KMS-11 (cell line): Measurements from ENCODE around the gene EFCC1.

ENCODE experiments used
- H2AFZ ChIP-seq: fragments of 200-600 bp; sonication (generic); 2 replicates; pipeline ENCODE4 v1.6.1; 2016; ENCODE audit warnings: antibody characterized with exemption, mixed run types, low read depth
- H3K27ac ChIP-seq: fragments of 200-600 bp; sonication (generic); 2 replicates; pipeline ENCODE4 v1.6.1; 2016; ENCODE audit warnings: mild to moderate bottlenecking, mixed run types
- H3K27me3 ChIP-seq: fragments of 200-600 bp; sonication (generic); 2 replicates; pipeline ENCODE4 v1.6.1; 2017; ENCODE audit warnings: mild to moderate bottlenecking, low read depth, mixed run types, moderate library complexity; ENCODE audit not compliant: insufficient read depth
- H3K36me3 ChIP-seq: fragments of 200-600 bp; sonication (generic); 2 replicates; pipeline ENCODE4 v1.6.1; 2017; ENCODE audit warnings: mild to moderate bottlenecking, mixed run types; ENCODE audit not compliant: insufficient read depth
- H3K4me1 ChIP-seq: fragments of 200-600 bp; sonication (generic); 2 replicates; pipeline ENCODE4 v1.6.1; 2016; ENCODE audit warnings: mild to moderate bottlenecking, low read depth, mixed run types; ENCODE audit not compliant: poor library complexity, severe bottlenecking
- H3K4me2 ChIP-seq: fragments of 200-600 bp; sonication (generic); 2 replicates; pipeline ENCODE4 v1.7.0; 2016; ENCODE audit warnings: mild to moderate bottlenecking, mixed run types
- H3K4me3 ChIP-seq: fragments of 200-600 bp; sonication (generic); IDR thresholded peaks from 2 replicates; pipeline ENCODE4 v1.6.1; 2017; ENCODE audit warnings: low read depth, low read length, mixed read lengths; ENCODE audit not compliant: insufficient read depth
- H3K79me2 ChIP-seq: fragments of 200-600 bp; sonication (generic); 2 replicates; pipeline ENCODE4 v1.6.1; 2016; ENCODE audit warnings: low read depth, mixed run types; ENCODE audit not compliant: insufficient read depth
- H3K9ac ChIP-seq: fragments of 200-600 bp; sonication (generic); 2 replicates; pipeline ENCODE4 v1.6.1; 2016; ENCODE audit warnings: mild to moderate bottlenecking, mixed run types
- H4K20me1 ChIP-seq: fragments of 200-600 bp; sonication (generic); 2 replicates; pipeline ENCODE4 v1.6.1; 2016; ENCODE audit warnings: mild to moderate bottlenecking, mixed run types; ENCODE audit not compliant: insufficient read depth
- TF ChIP-seq, protein P1 (sequence below): fragments of 200-600 bp; sonication (generic); conservative IDR thresholded peaks from 2 replicates; pipeline ENCODE4 v1.6.1; 2017; ENCODE audit warnings: low read depth, mild to moderate bottlenecking, antibody characterized with exemption, low read length, moderate library complexity, mixed read lengths

EFCC1 gene

DNA sequence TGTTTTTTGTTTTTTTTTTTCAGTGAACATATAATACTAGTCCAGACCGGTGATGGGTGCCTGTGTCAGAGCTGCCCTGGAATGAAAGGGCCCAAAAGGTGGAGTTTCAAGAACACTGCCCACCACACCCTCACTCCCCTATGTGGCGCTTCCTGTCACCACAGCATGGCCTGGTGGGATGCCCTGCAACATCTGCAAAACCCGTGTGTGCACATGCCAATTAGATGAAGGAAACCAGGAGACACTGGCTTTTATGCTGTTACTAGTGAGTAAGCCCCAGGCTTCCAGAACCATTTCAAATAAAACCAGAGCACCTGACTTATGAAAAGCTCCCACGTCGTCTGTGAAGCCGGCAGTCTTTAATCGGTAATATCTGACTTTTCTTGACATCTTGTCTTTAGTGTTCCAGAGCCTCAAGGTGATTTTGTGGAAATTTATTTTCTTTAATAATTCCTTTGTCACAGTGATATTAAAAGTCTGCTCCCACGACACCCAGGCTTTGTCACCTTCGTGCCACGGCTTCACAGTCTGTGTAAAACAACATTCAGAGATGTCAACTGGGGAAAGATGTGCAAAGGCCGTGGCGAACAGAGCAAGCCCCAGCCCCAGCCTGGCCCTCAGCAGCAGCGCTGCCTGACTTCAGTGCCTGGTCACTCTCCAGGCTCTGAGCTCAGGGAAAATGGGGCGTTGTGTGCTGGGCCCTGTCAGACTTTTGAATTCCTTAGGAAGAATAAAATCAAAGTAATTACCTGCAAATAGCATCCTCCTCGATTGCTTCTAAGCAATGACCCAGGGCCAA, 13.6 kb upstream of the EFCC1 start:
- Histone ChIP-seq H3K36me3 (no peaks in the 10 kb centered on the region), H4K20me1 (no peaks in the 10 kb centered on the region), H3K4me1 (no peaks in the 10 kb centered on the region), H3K9ac (no peak overlapping the region), H2AFZ (no peak overlapping the region), H3K79me2 (no peaks in the 10 kb centered on the region), H3K27me3 (no peaks in the 10 kb centered on the region), H3K4me3 (no peak overlapping the region), H3K27ac (no peak overlapping the region), H3K4me2 (no peak overlapping the region)
- TF ChIP-seq, protein P1, sequence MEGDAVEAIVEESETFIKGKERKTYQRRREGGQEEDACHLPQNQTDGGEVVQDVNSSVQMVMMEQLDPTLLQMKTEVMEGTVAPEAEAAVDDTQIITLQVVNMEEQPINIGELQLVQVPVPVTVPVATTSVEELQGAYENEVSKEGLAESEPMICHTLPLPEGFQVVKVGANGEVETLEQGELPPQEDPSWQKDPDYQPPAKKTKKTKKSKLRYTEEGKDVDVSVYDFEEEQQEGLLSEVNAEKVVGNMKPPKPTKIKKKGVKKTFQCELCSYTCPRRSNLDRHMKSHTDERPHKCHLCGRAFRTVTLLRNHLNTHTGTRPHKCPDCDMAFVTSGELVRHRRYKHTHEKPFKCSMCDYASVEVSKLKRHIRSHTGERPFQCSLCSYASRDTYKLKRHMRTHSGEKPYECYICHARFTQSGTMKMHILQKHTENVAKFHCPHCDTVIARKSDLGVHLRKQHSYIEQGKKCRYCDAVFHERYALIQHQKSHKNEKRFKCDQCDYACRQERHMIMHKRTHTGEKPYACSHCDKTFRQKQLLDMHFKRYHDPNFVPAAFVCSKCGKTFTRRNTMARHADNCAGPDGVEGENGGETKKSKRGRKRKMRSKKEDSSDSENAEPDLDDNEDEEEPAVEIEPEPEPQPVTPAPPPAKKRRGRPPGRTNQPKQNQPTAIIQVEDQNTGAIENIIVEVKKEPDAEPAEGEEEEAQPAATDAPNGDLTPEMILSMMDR = no peak

DNA sequence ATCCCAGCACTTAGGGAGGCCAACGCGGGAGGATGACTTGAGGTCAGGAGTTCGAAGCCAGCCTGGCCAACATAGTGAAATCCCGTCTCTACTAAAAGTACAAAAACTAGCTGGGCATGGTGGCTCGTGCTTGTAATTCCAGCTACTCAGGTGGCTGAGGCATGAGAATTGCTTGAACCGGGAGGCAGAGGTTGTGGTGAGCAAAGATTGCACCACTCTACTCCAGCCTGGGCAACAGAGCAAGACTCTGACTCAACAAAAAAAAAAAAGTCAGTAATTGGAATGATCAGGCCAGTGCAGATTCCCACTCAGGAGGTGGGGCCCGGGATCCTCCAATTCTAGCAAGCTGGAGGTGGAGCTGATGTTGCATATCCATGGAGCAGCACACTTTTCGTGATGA, 12.8 kb upstream of the EFCC1 start:
- Histone ChIP-seq H2AFZ (no peak overlapping the region), H3K9ac (no peak overlapping the region), H3K4me1 (no peaks in the 10 kb centered on the region), H3K27me3 (no peaks in the 10 kb centered on the region), H3K79me2 (no peaks in the 10 kb centered on the region), H3K27ac (no peak overlapping the region), H3K4me2 (no peak overlapping the region), H3K36me3 (no peaks in the 10 kb centered on the region), H3K4me3 (no peak overlapping the region), H4K20me1 (no peaks in the 10 kb centered on the region)
- TF ChIP-seq, protein P1 = no peak

DNA sequence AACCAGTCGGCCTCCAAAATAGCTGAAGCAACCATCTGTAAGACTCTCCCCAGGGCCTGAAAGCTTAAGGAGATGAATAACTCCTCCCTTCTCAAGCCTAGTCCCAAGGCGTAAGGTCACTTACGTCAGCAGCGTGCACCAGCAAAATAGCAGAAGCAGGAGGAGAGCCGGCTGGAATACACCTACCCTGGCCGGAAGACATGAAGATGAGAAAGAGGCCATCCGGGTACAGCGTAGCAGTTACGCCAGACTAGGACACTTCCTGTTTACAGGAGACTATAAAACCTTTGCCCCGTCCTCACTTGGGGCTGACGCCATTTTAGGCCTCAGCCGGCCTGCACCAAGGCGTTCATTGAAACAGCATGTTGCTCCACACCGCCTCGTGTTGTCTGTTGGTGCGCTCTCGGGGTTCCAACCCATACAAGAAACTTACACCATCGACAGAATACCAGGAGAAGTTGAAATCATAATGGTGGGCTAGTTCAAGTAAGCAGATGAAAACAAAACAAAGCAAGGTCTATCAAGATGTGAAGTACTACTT, 9.7 kb upstream of the EFCC1 start:
- TF ChIP-seq, protein P1 = no peak
- Histone ChIP-seq H3K79me2 (no peaks in the 10 kb centered on the region), H3K4me2 (no peak overlapping the region), H2AFZ (no peak overlapping the region), H3K27me3 (no peaks in the 10 kb centered on the region), H3K4me1 (peaks cover 15% of the 10 kb centered on the region), H3K9ac (no peak overlapping the region), H4K20me1 (no peaks in the 10 kb centered on the region), H3K36me3 (no peaks in the 10 kb centered on the region), H3K4me3 (no peak overlapping the region), H3K27ac (no peak overlapping the region)

DNA sequence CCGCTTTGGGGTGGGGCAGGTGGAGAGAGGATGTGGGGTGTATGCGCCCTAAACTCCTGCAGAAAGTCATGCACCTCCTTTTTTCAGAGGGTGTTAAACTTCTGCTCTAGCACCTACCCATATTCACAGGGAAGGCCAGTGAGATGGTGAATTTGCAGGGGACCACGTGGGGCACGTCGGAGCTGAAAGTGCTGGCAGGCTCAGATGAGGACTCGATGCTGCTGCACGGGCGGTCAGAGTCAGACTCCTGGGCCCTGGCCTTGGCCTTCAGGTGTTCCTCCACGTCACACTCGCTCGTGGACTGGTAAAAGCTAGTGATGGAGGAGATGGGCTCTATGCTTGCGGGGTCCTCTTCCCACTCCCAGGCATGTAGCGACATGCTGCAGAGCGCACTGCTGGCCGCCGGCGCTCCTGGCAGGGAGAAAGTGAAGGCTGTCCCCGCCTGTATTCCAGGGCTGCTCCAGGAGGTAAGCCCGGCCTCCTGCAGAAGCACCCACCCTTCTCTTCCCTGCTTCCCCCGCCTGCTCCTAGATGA, 8.1 kb upstream of the EFCC1 start:
- Histone ChIP-seq H3K4me1 (peaks cover 15% of the 10 kb centered on the region), H3K4me2 (no peak overlapping the region), H4K20me1 (no peaks in the 10 kb centered on the region), H3K27me3 (no peaks in the 10 kb centered on the region), H3K4me3 (no peak overlapping the region), H3K36me3 (no peaks in the 10 kb centered on the region), H2AFZ (no peak overlapping the region), H3K79me2 (no peaks in the 10 kb centered on the region), H3K27ac (no peak overlapping the region), H3K9ac (no peak overlapping the region)
- TF ChIP-seq, protein P1 = no peak
